Lower lobe of right lung (tissue), 2 donors: Measurements from ENCODE around the gene PPP1R12A. TPM values are rescaled to one million over a fixed set of nuclear protein-coding genes. Genes with fewer than 3 reads are reported as not detected.

ENCODE experiments used
- ATAC-seq, 2 donors: fragments of 200-7000 bp; cut with Tn5 transposase; one replicate each; pipeline ENCODE4 v1.9.1; 2020 to 2022; ENCODE audit warnings: mild to moderate bottlenecking in 2 of 2, moderate library complexity in 2 of 2
- DNase-seq: peaks from one replicate; pipeline ENCODE4 v3.0.0-alpha.2; 2020
- H3K27ac ChIP-seq: fragments of 200-600 bp; one replicate; pipeline ENCODE4 v1.8.0; 2022
- H3K27me3 ChIP-seq: fragments of 200-600 bp; one replicate; pipeline ENCODE4 v1.8.0; 2022; ENCODE audit warnings: low read depth
- H3K36me3 ChIP-seq: fragments of 200-600 bp; one replicate; pipeline ENCODE4 v1.8.0; 2022; ENCODE audit warnings: mild to moderate bottlenecking
- H3K4me1 ChIP-seq: fragments of 200-600 bp; one replicate; pipeline ENCODE4 v1.8.0; 2022
- H3K4me3 ChIP-seq: fragments of 200-600 bp; one replicate; pipeline ENCODE4 v1.8.0; 2022; ENCODE audit warnings: mild to moderate bottlenecking
- H3K9me3 ChIP-seq: fragments of 200-600 bp; one replicate; pipeline ENCODE4 v1.8.0; 2022
- CTCF ChIP-seq: fragments of 200-600 bp; IDR thresholded peaks from one replicate; pipeline ENCODE4 v1.8.0; 2022; ENCODE audit warnings: antibody characterized with exemption, mild to moderate bottlenecking
- intact Hi-C: fragments of 100-400 bp; cut with DNase I; formaldehyde crosslinking; loops from one replicate; pipeline ENCODE4 v1.11.0; 2022
- total RNA-seq: library from RNA; stranded (reverse); fragmentation: NEBNext Ultra II Directional; extraction: Animal tissue kit (Norgen Biotek cat#: 25700); gene quantifications from one replicate; pipeline ENCODE4 v1.2.1, GENCODE V29; 2021
- donor health status: DM: no; HTN: yes; CAD: no; lungs with severe emphysema.

PPP1R12A gene
- total RNA-seq, 1 donor from 2014 or later, result 84.1 TPM

DNA sequence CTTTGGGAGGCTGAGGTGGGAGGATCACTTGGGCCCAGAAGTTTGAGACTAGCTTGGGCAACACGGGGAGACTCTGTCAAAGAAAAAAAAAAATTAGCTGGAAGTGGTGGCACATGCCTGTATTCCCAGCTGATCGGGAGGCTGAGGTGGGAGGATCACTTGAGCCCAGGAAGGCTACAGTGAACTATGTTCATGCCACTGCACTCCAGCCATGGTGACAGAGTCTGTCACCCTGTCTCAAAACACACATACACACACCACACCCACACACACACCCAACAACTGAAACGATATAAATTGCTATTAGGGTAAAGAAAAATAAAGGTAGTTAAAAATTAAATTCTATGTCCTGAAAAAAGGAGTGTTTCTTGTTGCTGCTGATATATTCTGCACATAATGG, 7.9 kb downstream of the PPP1R12A start:
- Histone ChIP-seq H3K4me3 (no peak overlapping the region), H3K9me3 (no peaks in the 10 kb centered on the region), H3K36me3 (no peaks in the 10 kb centered on the region), H3K27me3 (no peaks in the 10 kb centered on the region), H3K27ac (no peak overlapping the region), H3K4me1 (peaks cover 50% of the 10 kb centered on the region)
- no peak for DNase-seq
- no peak for ATAC-seq
- no peak for TF ChIP-seq CTCF
- intact Hi-C loops, result no loop called here

DNA sequence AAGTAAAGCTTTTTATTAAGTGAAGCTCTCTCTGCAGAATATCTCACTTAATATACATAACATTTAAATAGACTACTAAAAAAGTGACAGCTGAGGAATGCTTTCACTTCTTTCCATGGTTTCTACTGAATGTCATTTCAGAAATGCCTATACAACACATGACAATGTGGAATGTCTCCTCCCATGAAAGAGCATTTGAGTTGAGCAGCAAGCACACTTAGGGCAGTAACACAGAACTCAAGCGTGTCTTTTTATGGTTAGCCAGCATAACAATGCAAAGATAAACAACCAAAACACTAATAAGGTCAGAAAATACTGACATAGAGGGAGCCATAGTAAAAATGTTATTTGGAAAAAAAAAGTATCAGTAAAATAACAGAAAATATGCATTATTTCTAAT, 9.4 kb downstream of the PPP1R12A start:
- Histone ChIP-seq H3K36me3 (no peaks in the 10 kb centered on the region), H3K27ac (no peak overlapping the region), H3K9me3 (no peaks in the 10 kb centered on the region), H3K4me3 (no peak overlapping the region), H3K27me3 (no peaks in the 10 kb centered on the region), H3K4me1 (peaks cover 48% of the 10 kb centered on the region)
- intact Hi-C loops, result no loop called here
- ATAC-seq, result no peak
- no peak for DNase-seq
- TF ChIP-seq CTCF, result no peak

GRCh38 chr12:79921786-79922185, 13.1 kb downstream of the PPP1R12A start:
- ATAC-seq (no peak), DNase-seq (no peak)
- Histone ChIP-seq H3K4me3 (no peak overlapping the region), H3K36me3 (no peaks in the 10 kb centered on the region), H3K4me1 (peaks cover 32% of the 10 kb centered on the region), H3K27me3 (no peaks in the 10 kb centered on the region), H3K9me3 (no peaks in the 10 kb centered on the region), H3K27ac (no peak overlapping the region)
- intact Hi-C loops, result no loop called here
- TF ChIP-seq CTCF, result no peak

DNA sequence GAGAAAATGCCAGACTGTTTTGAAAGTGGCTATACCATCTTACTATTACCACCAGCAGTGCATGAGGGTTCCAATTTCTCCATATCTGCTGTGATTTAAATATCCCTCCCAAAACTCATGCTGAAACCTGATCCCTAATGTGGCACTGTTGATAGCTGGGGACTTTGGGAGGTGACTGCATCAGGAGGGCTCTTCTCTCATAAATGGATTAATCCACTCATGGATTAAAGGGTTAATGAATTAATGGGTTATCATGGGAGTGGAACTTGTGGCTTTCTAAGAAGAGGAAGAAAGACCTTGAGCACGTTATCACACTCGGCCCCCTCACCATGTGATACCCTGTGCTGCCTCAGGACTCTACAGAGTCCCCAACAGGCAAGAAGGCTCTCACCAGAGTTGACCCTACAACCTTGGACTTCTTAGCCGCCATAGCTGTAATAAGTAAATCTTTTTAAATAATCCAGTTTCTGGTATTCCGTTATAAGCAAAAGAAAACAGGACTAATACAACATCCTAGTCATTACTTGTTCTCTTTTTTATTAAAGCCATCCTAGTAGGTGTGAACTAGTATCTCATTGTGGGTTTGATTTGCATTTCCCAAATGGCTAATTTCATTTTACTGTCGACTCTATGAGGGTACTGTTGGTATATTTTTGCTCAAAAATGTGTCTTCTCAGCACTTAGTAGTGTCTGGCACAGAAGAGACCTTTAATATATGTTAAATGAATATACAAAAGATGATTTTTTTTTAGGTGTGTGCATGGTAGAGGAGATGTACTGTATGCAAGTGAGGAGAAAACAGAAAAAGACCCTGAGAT, 14.3 kb downstream of the PPP1R12A start:
- Histone ChIP-seq H3K4me3 (no peak overlapping the region), H3K36me3 (no peaks in the 10 kb centered on the region), H3K9me3 (no peaks in the 10 kb centered on the region), H3K27me3 (no peaks in the 10 kb centered on the region), H3K27ac (no peak overlapping the region), H3K4me1 (peaks cover 37% of the 10 kb centered on the region)
- TF ChIP-seq CTCF, result no peak
- ATAC-seq (no peak), DNase-seq (no peak)
- intact Hi-C loops, result no loop called here

- intact Hi-C loops, result no loop called here
- no peak for ATAC-seq
- H3K27me3 ChIP-seq, result no peaks in the 10 kb centered on the region
These were observed 15.1 kb downstream of the PPP1R12A start for GRCh38 chr12:79919762-79920161.

More at GRCh38 chr12:79919762-79920161, 15.1 kb downstream of the PPP1R12A start:
- Histone ChIP-seq H3K27ac (no peak overlapping the region), H3K9me3 (no peaks in the 10 kb centered on the region), H3K4me3 (no peak overlapping the region), H3K4me1 (peaks cover 31% of the 10 kb centered on the region), H3K36me3 (no peaks in the 10 kb centered on the region)
- DNase-seq, result no peak
- TF ChIP-seq CTCF, result no peak
